Neural progenitor cell (in vitro differentiated cells): Measurements from ENCODE around the gene CRACDL.

Source experiments
- CTCF ChIP-seq: fragments of 200-600 bp; sonication (generic); IDR thresholded peaks from 2 replicates; pipeline ENCODE4 v1.5.1; 2017; ENCODE audit warnings: antibody characterized with exemption, mild to moderate bottlenecking
- EZH2 ChIP-seq: fragments of 200-600 bp; sonication (generic); IDR thresholded peaks from 2 replicates; pipeline ENCODE4 v1.6.1; 2017; ENCODE audit warnings: antibody characterized with exemption, mild to moderate bottlenecking, moderate library complexity

DNA sequence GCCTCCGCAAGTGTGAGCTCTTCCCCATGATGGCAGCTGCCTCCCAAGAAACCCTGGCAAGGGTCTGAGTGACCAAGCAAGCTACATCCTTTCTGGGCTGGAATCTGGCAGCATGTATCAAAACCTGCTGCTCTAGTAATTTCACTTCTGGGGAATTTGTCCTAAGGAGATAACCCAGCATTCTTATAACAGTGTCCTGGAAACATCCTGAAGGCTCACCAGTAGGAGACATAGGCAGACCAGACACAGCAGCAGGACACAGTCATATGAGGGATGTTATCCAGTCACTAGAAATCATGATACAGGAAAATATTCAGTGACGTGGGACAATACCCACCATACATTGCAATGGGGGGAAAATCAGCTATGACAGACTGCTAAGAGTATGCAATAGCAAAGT lies 64.5 kb downstream of the CRACDL start:
- TF ChIP-seq EZH2 = no peak
- no peak for TF ChIP-seq CTCF
